Astrocyte (in vitro differentiated cells and primary cell): ENCODE results near the gene SGTA. TPM values are rescaled to one million over a fixed set of nuclear protein-coding genes. Genes with fewer than 3 reads are reported as not detected.

Source experiments
- DNase-seq: peaks from one replicate; pipeline ENCODE4 v3.0.0-alpha.2; 2010; ENCODE audit warnings: low read depth
- FAIRE-seq: peaks from 2 replicates; lab custom pipeline; 2011; peaks lifted over from hg19 to GRCh38; lab: Jason Lieb, UNC
- H2AFZ ChIP-seq: 2 replicates; pipeline ENCODE4 v1.6.0; 2012; ENCODE audit warnings: low read depth, low read length, inconsistent platforms
- H3K27ac ChIP-seq: 2 replicates; pipeline ENCODE4 v1.5.1; 2011; ENCODE audit warnings: low read depth, low read length, inconsistent platforms
- H3K27me3 ChIP-seq: 2 replicates; pipeline ENCODE4 v1.6.0; 2011; ENCODE audit warnings: low read length, inconsistent platforms; ENCODE audit not compliant: insufficient read depth
- H3K36me3 ChIP-seq: 2 replicates; pipeline ENCODE4 v1.5.1; 2011; ENCODE audit warnings: low read length, inconsistent platforms; ENCODE audit not compliant: insufficient read depth
- H3K4me1 ChIP-seq: 2 replicates; pipeline ENCODE4 v1.5.1; 2011; ENCODE audit warnings: low read length, inconsistent platforms; ENCODE audit not compliant: insufficient read depth
- H3K4me2 ChIP-seq: 2 replicates; pipeline ENCODE4 v1.6.0; 2012; ENCODE audit warnings: low read length, inconsistent platforms
- H3K4me3 ChIP-seq: 2 replicates; pipeline ENCODE4 v1.5.1; 2011; ENCODE audit warnings: low read depth, mild to moderate bottlenecking, low read length, inconsistent platforms; ENCODE audit not compliant: insufficient read depth
- H3K79me2 ChIP-seq: 2 replicates; pipeline ENCODE4 v1.6.0; 2012; ENCODE audit warnings: mild to moderate bottlenecking, low read length, inconsistent platforms; ENCODE audit not compliant: insufficient read depth
- H3K9ac ChIP-seq: 2 replicates; pipeline ENCODE4 v1.6.0; 2012; ENCODE audit warnings: mild to moderate bottlenecking, low read length, inconsistent platforms
- H3K9me3 ChIP-seq: 2 replicates; pipeline ENCODE4 v1.5.1; 2012; ENCODE audit warnings: low read depth, mild to moderate bottlenecking, low read length, inconsistent platforms; ENCODE audit not compliant: insufficient read depth
- H4K20me1 ChIP-seq: 2 replicates; pipeline ENCODE4 v1.6.0; 2012; ENCODE audit warnings: low read length, inconsistent platforms; ENCODE audit not compliant: insufficient read depth
- H3K27ac Mint-ChIP-seq: one replicate; pipeline ENCODE4 v1.8.0; 2021; ENCODE audit warnings: mild to moderate bottlenecking, mixed read lengths; ENCODE audit not compliant: unreplicated experiment
- H3K27me3 Mint-ChIP-seq: one replicate; pipeline ENCODE4 v1.8.0; 2021; ENCODE audit warnings: low read depth, mixed read lengths; ENCODE audit not compliant: unreplicated experiment
- H3K36me3 Mint-ChIP-seq: one replicate; pipeline ENCODE4 v1.8.0; 2021; ENCODE audit warnings: low read depth, mixed read lengths; ENCODE audit not compliant: unreplicated experiment
- H3K4me1 Mint-ChIP-seq: one replicate; pipeline ENCODE4 v1.8.0; 2021; ENCODE audit warnings: low read depth, mixed read lengths; ENCODE audit not compliant: unreplicated experiment
- H3K4me3 Mint-ChIP-seq: one replicate; pipeline ENCODE4 v1.8.0; 2021; ENCODE audit warnings: mild to moderate bottlenecking, moderate library complexity, mixed read lengths; ENCODE audit not compliant: unreplicated experiment
- H3K9me3 Mint-ChIP-seq: one replicate; pipeline ENCODE4 v1.8.0; 2021; ENCODE audit warnings: mild to moderate bottlenecking, mixed read lengths; ENCODE audit not compliant: unreplicated experiment
- EZH2 ChIP-seq: IDR thresholded peaks from 2 replicates; pipeline ENCODE4 v1.6.1; 2012; ENCODE audit warnings: mild to moderate bottlenecking, low read length, inconsistent platforms; ENCODE audit not compliant: insufficient read depth
- total RNA-seq: library from RNA; stranded (reverse); gene quantifications from 2 replicates; pipeline ENCODE4 v1.2.1, GENCODE V29; 2021
- TF ChIP-seq, protein P1 (sequence below): IDR thresholded peaks from 2 replicates; pipeline ENCODE4 v1.5.1; 2011; ENCODE audit warnings: low read depth, mild to moderate bottlenecking, inconsistent platforms, low read length, moderate library complexity; ENCODE audit not compliant: insufficient read depth

Gene SGTA
- total RNA-seq, 1 donor from 2014 or later, result 76.1 TPM

DNA sequence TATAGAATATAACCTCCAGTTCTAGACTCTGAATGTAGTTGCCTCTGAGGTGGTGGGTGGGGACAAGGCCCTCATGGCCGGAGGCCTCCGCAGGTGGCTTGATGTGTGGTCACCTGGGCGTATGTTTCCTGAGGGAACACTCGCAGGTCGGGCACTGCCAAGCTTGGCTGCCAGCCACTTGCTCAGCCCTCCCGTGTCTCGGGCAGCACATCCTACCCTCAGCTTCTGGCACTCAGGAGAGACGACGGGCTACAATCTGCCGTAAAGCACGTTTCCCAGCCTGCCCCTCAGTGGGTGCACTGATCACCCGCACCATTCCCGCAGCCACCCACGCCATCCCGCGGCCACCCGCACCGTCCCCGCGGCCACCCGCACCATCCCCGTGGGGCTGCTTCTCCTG, 17.4 kb upstream of the SGTA start:
- Histone ChIP-seq H4K20me1 (no peaks in the 10 kb centered on the region), H2AFZ (no peak overlapping the region), H3K27me3 (no peaks in the 10 kb centered on the region), H3K4me1 (no peaks in the 10 kb centered on the region), H3K4me2 (no peak overlapping the region), H3K79me2 (no peaks in the 10 kb centered on the region), H3K27ac (no peak overlapping the region), H3K9ac (no peak overlapping the region), H3K4me3 (no peak overlapping the region), H3K36me3 (peaks cover 9% of the 10 kb centered on the region), H3K9me3 (no peaks in the 10 kb centered on the region)
- H3K4me1 Mint-ChIP-seq, result no peaks in the 10 kb centered on the region
- no peak overlapping the region for H3K27ac Mint-ChIP-seq
- H3K9me3 Mint-ChIP-seq, result no peaks in the 10 kb centered on the region
- DNase-seq, result no peak
- no peaks in the 10 kb centered on the region for H3K27me3 Mint-ChIP-seq
- H3K4me3 Mint-ChIP-seq, result no peak overlapping the region
- H3K36me3 Mint-ChIP-seq, result peaks cover 16% of the 10 kb centered on the region
- no peak for FAIRE-seq
- TF ChIP-seq, protein P1, sequence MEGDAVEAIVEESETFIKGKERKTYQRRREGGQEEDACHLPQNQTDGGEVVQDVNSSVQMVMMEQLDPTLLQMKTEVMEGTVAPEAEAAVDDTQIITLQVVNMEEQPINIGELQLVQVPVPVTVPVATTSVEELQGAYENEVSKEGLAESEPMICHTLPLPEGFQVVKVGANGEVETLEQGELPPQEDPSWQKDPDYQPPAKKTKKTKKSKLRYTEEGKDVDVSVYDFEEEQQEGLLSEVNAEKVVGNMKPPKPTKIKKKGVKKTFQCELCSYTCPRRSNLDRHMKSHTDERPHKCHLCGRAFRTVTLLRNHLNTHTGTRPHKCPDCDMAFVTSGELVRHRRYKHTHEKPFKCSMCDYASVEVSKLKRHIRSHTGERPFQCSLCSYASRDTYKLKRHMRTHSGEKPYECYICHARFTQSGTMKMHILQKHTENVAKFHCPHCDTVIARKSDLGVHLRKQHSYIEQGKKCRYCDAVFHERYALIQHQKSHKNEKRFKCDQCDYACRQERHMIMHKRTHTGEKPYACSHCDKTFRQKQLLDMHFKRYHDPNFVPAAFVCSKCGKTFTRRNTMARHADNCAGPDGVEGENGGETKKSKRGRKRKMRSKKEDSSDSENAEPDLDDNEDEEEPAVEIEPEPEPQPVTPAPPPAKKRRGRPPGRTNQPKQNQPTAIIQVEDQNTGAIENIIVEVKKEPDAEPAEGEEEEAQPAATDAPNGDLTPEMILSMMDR, result no peak
- TF ChIP-seq EZH2, result no peak

DNA sequence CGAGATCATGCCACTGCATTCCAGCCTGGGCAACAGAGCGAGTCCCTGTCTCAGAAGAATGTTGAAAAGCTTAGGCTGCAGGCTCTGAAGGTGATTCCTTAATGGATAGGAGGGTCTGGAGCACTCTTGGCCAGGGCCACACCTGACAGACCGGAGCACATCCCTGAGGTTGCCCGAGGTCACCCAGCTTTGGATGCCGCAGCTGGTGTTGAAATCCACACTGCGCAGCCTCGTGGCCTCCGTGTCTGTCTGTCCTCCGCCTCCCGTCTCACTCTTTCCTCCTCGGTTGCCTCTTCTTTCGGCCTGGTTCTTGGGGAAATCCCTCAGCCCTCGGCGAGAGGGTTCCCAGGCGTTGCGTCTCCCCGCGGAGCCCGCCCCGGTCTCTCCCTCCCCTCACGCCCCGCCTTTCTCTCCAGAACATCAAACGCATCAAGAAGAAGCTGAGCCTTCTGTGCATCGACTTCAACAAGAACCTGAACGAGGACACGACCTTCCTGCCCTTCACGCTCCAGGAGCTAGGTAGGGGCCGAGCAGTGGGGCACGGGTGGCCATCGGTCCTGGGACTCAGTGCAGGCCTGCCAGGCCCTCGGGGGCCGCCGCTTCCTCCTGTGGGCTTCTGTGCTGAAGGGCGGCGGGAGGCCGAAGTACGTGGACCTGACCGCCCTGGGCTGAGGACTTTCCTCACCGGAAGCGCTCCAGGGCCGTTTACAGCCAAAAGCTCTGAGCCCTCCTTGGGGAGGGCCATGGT, 16.4 kb upstream of the SGTA start:
- H3K4me3 Mint-ChIP-seq, result no peak overlapping the region
- no peaks in the 10 kb centered on the region for H3K27me3 Mint-ChIP-seq
- Histone ChIP-seq H3K9ac (no peak overlapping the region), H3K27ac (no peak overlapping the region), H3K4me2 (no peak overlapping the region), H4K20me1 (no peaks in the 10 kb centered on the region), H3K27me3 (no peaks in the 10 kb centered on the region), H2AFZ (no peak overlapping the region), H3K79me2 (no peaks in the 10 kb centered on the region), H3K9me3 (no peaks in the 10 kb centered on the region), H3K4me1 (no peaks in the 10 kb centered on the region), H3K36me3 (peaks cover 9% of the 10 kb centered on the region), H3K4me3 (no peak overlapping the region)
- peaks cover 14% of the 10 kb centered on the region for H3K36me3 Mint-ChIP-seq
- DNase-seq (no peak), FAIRE-seq (no peak)
- H3K27ac Mint-ChIP-seq, result no peak overlapping the region
- no peak for TF ChIP-seq EZH2
- TF ChIP-seq, protein P1, result no peak
- no peaks in the 10 kb centered on the region for H3K9me3 Mint-ChIP-seq
- H3K4me1 Mint-ChIP-seq, result no peaks in the 10 kb centered on the region

- no peaks in the 10 kb centered on the region for H3K9me3 Mint-ChIP-seq
- Histone ChIP-seq H3K4me3 (no peak overlapping the region), H2AFZ (no peak overlapping the region), H4K20me1 (peaks cover under 1% of the 10 kb centered on the region), H3K4me1 (no peaks in the 10 kb centered on the region), H3K4me2 (no peak overlapping the region), H3K36me3 (peaks cover 13% of the 10 kb centered on the region), H3K9ac (no peak overlapping the region), H3K27ac (no peak overlapping the region), H3K27me3 (no peaks in the 10 kb centered on the region), H3K9me3 (no peaks in the 10 kb centered on the region), H3K79me2 (peaks cover under 1% of the 10 kb centered on the region)
- FAIRE-seq (no peak), DNase-seq (no peak)
- H3K27me3 Mint-ChIP-seq, result no peaks in the 10 kb centered on the region
- H3K27ac Mint-ChIP-seq, result no peak overlapping the region
- peaks cover 12% of the 10 kb centered on the region for H3K36me3 Mint-ChIP-seq
- TF ChIP-seq, protein P1, result no peak
- no peak for TF ChIP-seq EZH2
- H3K4me3 Mint-ChIP-seq, result no peak overlapping the region
- no peaks in the 10 kb centered on the region for H3K4me1 Mint-ChIP-seq
Observed at GRCh38 chr19:2798733-2799132, 15.7 kb upstream of the SGTA start.
